ENCODE results near the gene RALGPS2.

DNA sequence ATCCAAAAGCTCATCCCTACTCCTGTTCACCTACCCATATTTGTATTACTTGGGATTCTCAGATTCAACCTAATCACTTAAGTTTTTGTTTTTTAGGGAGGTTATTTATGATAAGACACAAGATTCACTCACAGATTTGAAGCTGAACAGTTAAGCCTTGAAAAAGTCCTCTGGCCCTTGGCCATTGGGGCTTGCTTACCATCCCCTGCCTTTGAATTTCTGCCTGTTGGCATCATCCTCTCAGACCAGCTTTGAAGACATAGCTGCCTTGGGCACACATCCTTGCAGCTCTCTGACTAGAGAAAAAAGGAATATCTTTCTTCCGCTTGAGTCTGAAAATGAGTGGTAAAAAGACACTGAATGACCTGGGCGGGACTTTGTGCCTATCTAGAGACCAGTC lies 41.8 kb upstream of the RALGPS2 start:
- TF ChIP-seq CTCF (IDR thresholded peaks at IDR 0.05) (no peak), EZH2 (IDR thresholded peaks at IDR 0.05; ENCODE audit: borderline replicate concordance, insufficient read depth, low read depth, low read length, poor library complexity, severe bottlenecking) (no peak)

Measured in B cell (primary cell).